Liver (tissue), 3 donors: ENCODE measurements around the gene GEMIN2.

Experiments
- FOXA1 ChIP-seq: IDR thresholded peaks from 2 replicates; pipeline ENCODE4 v1.6.1; 2016; ENCODE audit warnings: antibody characterized with exemption
- GABPA ChIP-seq, 2 donors: IDR thresholded peaks in 1 of 2; conservative IDR thresholded peaks in 1 of 2; 2 replicates each; pipeline ENCODE4 v1.6.1; 2016; ENCODE audit warnings: antibody characterized with exemption in 2 of 2, mild to moderate bottlenecking in 1 of 2, moderate library complexity in 1 of 2
- HNF4G ChIP-seq: IDR thresholded peaks from 2 replicates; pipeline ENCODE4 v1.6.1; 2016; ENCODE audit warnings: antibody characterized with exemption
- RAD21 ChIP-seq, 2 donors: IDR thresholded peaks; 2 replicates each; pipeline ENCODE4 v1.6.1; 2016; ENCODE audit warnings: antibody characterized with exemption in 2 of 2, mild to moderate bottlenecking in 2 of 2
- RXRA ChIP-seq, 2 donors: IDR thresholded peaks; 2 replicates each; pipeline ENCODE4 v1.6.1; 2017 to 2018; ENCODE audit warnings: antibody characterized with exemption in 2 of 2, mild to moderate bottlenecking in 1 of 2
- SP1 ChIP-seq: IDR thresholded peaks from 2 replicates; pipeline ENCODE4 v1.6.1; 2018; ENCODE audit warnings: antibody characterized with exemption, mild to moderate bottlenecking
- TAF1 ChIP-seq: conservative IDR thresholded peaks from 2 replicates; pipeline ENCODE4 v1.6.1; 2016; ENCODE audit warnings: antibody characterized with exemption, mild to moderate bottlenecking
- TF ChIP-seq, protein P1 (sequence below): fragments of 150-350 bp; IDR thresholded peaks from 2 replicates; pipeline ENCODE4 v1.5.1; 2017; ENCODE audit warnings: improper control_type of control experiment, low read depth, low read length; ENCODE audit not compliant: missing input control
- TF ChIP-seq, protein P2 (sequence below): IDR thresholded peaks from 2 replicates; pipeline ENCODE4 v1.6.1; 2016; ENCODE audit warnings: antibody characterized with exemption
- TF ChIP-seq, protein P3 (sequence below): IDR thresholded peaks from 2 replicates; pipeline ENCODE4 v1.6.1; 2016; ENCODE audit warnings: antibody characterized with exemption
- TF ChIP-seq, protein P4 (sequence below): IDR thresholded peaks from 2 replicates; pipeline ENCODE4 v1.6.1; 2016; ENCODE audit warnings: antibody characterized with exemption, mild to moderate bottlenecking
- TF ChIP-seq, protein P5 (sequence below): IDR thresholded peaks from 2 replicates; pipeline ENCODE4 v1.6.1; 2016; ENCODE audit warnings: antibody characterized with exemption
- donor health status: healthy.
- donor health status: healthy.

DNA sequence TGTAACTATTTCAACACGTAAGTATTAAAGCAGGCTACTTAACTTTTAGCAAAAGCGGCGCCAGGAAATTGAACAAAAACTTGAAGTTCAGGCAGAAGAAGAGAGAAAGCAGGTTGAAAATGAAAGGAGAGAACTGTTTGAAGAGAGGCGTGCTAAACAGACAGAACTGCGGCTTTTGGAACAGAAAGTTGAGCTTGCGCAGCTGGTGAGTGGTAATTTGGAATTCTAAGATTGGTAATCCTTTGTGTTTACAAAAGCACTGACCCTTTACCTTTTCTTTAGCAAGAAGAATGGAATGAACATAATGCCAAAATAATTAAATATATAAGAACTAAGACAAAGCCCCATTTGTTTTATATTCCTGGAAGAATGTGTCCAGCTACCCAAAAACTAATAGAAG, 64.9 kb downstream of the GEMIN2 start:
- TF ChIP-seq, protein P1, sequence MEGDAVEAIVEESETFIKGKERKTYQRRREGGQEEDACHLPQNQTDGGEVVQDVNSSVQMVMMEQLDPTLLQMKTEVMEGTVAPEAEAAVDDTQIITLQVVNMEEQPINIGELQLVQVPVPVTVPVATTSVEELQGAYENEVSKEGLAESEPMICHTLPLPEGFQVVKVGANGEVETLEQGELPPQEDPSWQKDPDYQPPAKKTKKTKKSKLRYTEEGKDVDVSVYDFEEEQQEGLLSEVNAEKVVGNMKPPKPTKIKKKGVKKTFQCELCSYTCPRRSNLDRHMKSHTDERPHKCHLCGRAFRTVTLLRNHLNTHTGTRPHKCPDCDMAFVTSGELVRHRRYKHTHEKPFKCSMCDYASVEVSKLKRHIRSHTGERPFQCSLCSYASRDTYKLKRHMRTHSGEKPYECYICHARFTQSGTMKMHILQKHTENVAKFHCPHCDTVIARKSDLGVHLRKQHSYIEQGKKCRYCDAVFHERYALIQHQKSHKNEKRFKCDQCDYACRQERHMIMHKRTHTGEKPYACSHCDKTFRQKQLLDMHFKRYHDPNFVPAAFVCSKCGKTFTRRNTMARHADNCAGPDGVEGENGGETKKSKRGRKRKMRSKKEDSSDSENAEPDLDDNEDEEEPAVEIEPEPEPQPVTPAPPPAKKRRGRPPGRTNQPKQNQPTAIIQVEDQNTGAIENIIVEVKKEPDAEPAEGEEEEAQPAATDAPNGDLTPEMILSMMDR: no peak
- TF ChIP-seq FOXA1 (no peak), TAF1 (no peak), RAD21 (IDR thresholded peaks at IDR 0.05) (no peak), RXRA (IDR thresholded peaks at IDR 0.05) (no peak), SP1 (no peak), HNF4G (no peak), GABPA (IDR thresholded peaks at IDR 0.05 in 1 of 2, conservative IDR thresholded peaks at IDR 0.05 in 1 of 2) (no peak)
- TF ChIP-seq, protein P2, sequence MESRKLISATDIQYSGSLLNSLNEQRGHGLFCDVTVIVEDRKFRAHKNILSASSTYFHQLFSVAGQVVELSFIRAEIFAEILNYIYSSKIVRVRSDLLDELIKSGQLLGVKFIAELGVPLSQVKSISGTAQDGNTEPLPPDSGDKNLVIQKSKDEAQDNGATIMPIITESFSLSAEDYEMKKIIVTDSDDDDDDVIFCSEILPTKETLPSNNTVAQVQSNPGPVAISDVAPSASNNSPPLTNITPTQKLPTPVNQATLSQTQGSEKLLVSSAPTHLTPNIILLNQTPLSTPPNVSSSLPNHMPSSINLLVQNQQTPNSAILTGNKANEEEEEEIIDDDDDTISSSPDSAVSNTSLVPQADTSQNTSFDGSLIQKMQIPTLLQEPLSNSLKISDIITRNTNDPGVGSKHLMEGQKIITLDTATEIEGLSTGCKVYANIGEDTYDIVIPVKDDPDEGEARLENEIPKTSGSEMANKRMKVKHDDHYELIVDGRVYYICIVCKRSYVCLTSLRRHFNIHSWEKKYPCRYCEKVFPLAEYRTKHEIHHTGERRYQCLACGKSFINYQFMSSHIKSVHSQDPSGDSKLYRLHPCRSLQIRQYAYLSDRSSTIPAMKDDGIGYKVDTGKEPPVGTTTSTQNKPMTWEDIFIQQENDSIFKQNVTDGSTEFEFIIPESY: no peak
- TF ChIP-seq, protein P3, sequence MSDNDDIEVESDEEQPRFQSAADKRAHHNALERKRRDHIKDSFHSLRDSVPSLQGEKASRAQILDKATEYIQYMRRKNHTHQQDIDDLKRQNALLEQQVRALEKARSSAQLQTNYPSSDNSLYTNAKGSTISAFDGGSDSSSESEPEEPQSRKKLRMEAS: no peak
- TF ChIP-seq, protein P4, sequence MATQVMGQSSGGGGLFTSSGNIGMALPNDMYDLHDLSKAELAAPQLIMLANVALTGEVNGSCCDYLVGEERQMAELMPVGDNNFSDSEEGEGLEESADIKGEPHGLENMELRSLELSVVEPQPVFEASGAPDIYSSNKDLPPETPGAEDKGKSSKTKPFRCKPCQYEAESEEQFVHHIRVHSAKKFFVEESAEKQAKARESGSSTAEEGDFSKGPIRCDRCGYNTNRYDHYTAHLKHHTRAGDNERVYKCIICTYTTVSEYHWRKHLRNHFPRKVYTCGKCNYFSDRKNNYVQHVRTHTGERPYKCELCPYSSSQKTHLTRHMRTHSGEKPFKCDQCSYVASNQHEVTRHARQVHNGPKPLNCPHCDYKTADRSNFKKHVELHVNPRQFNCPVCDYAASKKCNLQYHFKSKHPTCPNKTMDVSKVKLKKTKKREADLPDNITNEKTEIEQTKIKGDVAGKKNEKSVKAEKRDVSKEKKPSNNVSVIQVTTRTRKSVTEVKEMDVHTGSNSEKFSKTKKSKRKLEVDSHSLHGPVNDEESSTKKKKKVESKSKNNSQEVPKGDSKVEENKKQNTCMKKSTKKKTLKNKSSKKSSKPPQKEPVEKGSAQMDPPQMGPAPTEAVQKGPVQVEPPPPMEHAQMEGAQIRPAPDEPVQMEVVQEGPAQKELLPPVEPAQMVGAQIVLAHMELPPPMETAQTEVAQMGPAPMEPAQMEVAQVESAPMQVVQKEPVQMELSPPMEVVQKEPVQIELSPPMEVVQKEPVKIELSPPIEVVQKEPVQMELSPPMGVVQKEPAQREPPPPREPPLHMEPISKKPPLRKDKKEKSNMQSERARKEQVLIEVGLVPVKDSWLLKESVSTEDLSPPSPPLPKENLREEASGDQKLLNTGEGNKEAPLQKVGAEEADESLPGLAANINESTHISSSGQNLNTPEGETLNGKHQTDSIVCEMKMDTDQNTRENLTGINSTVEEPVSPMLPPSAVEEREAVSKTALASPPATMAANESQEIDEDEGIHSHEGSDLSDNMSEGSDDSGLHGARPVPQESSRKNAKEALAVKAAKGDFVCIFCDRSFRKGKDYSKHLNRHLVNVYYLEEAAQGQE: no peak
- TF ChIP-seq, protein P5, sequence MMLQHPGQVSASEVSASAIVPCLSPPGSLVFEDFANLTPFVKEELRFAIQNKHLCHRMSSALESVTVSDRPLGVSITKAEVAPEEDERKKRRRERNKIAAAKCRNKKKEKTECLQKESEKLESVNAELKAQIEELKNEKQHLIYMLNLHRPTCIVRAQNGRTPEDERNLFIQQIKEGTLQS: no peak
